NT2/D1 (cell line): ENCODE results near the gene ADAMTS19.

ENCODE experiments used
- SUZ12 ChIP-seq: IDR thresholded peaks from 2 replicates; pipeline ENCODE4 v1.6.1; 2011; ENCODE audit not compliant: insufficient read length, insufficient read depth; ENCODE audit errors: extremely low read depth
- YY1 ChIP-seq: IDR thresholded peaks from 2 replicates; pipeline ENCODE4 v1.6.1; 2011; ENCODE audit not compliant: insufficient read length, insufficient read depth
- ZNF274 ChIP-seq: IDR thresholded peaks from 2 replicates; pipeline ENCODE4 v1.6.1; 2011; ENCODE audit warnings: mild to moderate bottlenecking, low read depth, low read length

GRCh38 chr5:129679671-129680070 lies 219.6 kb downstream of the ADAMTS19 start:
- no peak for TF ChIP-seq SUZ12
- TF ChIP-seq YY1, result no peak
- TF ChIP-seq ZNF274, result no peak
